Measurements from ENCODE around the gene HEXIM1.
A peak's percentile ranks its signal among the peaks of the same experiment; 100 is the strongest.

The HEXIM1 gene

GRCh38 chr17:45147581-45148182 is 593 bp upstream of the HEXIM1 start:
- peak; percentile 92 for DNase-seq

- peak; percentile 85 for DNase-seq
These were observed 878 bp downstream of the HEXIM1 start for GRCh38 chr17:45149037-45149668.

- peak; percentile 66 for DNase-seq
These were observed 1.7 kb downstream of the HEXIM1 start for GRCh38 chr17:45149669-45150664.

GRCh38 chr17:45150911-45151809 is 2.9 kb downstream of the HEXIM1 start:
- DNase-seq, result peak; percentile 10

- peak; percentile 1 for DNase-seq
These were observed 6.8 kb downstream of the HEXIM1 start for GRCh38 chr17:45155029-45155428.

- DNase-seq, result peak; percentile 3
These were observed 7.2 kb downstream of the HEXIM1 start for GRCh38 chr17:45155483-45155882.

GRCh38 chr17:45156242-45156641 is 8.0 kb downstream of the HEXIM1 start:
- no peak for DNase-seq

GRCh38 chr17:45160447-45161287 is 12.4 kb downstream of the HEXIM1 start:
- DNase-seq, result peak; percentile 59

- peak; percentile 99 for DNase-seq
These were observed 13.2 kb downstream of the HEXIM1 start, which contains the start of gene HEXIM2 for GRCh38 chr17:45161288-45162024. Gene HEXIM2, plus strand, starts transcription at chr17:45161875. Its CDS starts 919 bp downstream, at chr17:45162794.

- DNase-seq, result no peak
These were observed 13.9 kb downstream of the HEXIM1 start for GRCh38 chr17:45162025-45162687.

- DNase-seq, result no peak
These were observed 16.5 kb downstream of the HEXIM1 start for GRCh38 chr17:45164734-45165269.

- DNase-seq, result no peak
These were observed 20.9 kb downstream of the HEXIM1 start for GRCh38 chr17:45168991-45169752.

GRCh38 chr17:45170280-45170930 is 22.1 kb downstream of the HEXIM1 start:
- no peak for DNase-seq

- DNase-seq, result no peak
These were observed 22.7 kb downstream of the HEXIM1 start for GRCh38 chr17:45170931-45171337.

- DNase-seq, result no peak
These were observed 23.3 kb downstream of the HEXIM1 start for GRCh38 chr17:45171338-45172231.

GRCh38 chr17:45172232-45172540 is 23.9 kb downstream of the HEXIM1 start:
- no peak for DNase-seq

- DNase-seq, result peak; percentile 84
These were observed 24.4 kb downstream of the HEXIM1 start for GRCh38 chr17:45172541-45173286.

Measured in RPMI8226 (cell line).